ENCODE data around the gene TMEM30A. TPM values are rescaled to one million over a fixed set of nuclear protein-coding genes. Genes with fewer than 3 reads are reported as not detected.

The TMEM30A gene
- total and polyA plus RNA-seq, 11 donors = 21.8 to 86.3 (median 55.9) TPM

DNA sequence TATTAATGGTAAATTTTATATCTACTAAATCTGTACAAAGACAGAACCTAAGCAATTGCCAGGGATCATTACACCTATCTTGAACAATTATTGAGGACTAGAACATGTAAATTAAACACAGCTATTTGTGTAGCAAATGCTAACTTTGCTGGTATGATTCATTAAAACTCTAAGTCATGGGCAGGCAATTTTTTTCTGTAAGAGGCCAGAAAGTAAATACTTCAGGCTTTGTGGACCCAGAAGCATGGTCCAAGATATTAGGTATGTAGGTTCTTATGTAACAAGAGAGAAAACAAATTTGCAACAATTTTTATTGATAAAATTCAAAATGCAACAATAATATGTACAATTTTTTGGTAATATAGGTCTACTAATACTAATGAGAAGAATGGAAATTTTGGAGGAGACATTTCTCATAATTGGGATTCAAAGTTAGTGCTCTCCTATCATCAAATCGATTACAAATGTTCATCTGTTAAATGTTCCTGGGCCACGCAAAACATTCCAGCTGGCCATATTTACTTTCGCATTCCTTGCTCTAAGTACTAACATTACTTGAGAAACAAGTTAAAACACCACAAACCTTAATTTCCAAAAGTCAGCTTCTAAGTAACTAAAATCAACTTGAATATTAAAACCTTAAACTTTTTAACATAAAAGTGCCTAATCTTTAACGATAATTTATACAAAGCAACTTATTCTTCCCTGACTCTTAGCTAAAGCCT lies 4.3 kb downstream of the TMEM30A start:
- H3K4me1 ChIP-seq = peaks cover 10 to 80% (median 54%) of the 10 kb centered on the region in 12 donors
- ATAC-seq = no peak
- H3K27me3 ChIP-seq = no peaks in the 10 kb centered on the region

DNA sequence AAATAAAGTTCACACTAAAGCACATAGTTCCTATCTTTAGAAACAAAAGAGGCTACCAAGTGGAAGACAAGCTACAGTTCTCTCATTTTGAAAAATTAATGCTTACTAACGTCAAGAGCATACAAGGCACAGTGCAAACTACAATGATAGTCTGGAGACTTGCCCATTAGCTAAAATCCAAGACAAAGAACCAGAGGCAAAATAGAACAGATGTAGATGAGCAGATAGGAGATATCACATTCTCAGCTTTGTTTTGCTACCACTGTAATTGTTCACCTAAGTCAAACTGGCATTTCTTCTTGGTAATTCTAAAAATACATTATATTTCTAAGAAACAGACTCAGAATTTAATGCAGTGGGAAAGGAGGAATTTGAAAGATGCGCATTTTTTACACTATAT lies 5.2 kb downstream of the TMEM30A start:
- H3K9me3 ChIP-seq = no peaks in the 10 kb centered on the region
- ATAC-seq (peak in 1 of 4 donors; percentile 27), DNase-seq (no peak)
- no peaks in the 10 kb centered on the region for H3K36me3 ChIP-seq
- no peaks in the 10 kb centered on the region for H3K27me3 ChIP-seq
- WGBS, 4 donors = 46 to 58% (median 54%) methylated on average over 2 of the region's 2 CpGs
- peak overlapping the region in 1 of 12 donors; percentile 18 for H3K27ac ChIP-seq
- H3K4me1 ChIP-seq = peaks cover 10 to 86% (median 55%) of the 10 kb centered on the region in 12 donors
- no peak for TF ChIP-seq POLR2A (IDR thresholded peaks at IDR 0.05)
- TF ChIP-seq, protein P1, sequence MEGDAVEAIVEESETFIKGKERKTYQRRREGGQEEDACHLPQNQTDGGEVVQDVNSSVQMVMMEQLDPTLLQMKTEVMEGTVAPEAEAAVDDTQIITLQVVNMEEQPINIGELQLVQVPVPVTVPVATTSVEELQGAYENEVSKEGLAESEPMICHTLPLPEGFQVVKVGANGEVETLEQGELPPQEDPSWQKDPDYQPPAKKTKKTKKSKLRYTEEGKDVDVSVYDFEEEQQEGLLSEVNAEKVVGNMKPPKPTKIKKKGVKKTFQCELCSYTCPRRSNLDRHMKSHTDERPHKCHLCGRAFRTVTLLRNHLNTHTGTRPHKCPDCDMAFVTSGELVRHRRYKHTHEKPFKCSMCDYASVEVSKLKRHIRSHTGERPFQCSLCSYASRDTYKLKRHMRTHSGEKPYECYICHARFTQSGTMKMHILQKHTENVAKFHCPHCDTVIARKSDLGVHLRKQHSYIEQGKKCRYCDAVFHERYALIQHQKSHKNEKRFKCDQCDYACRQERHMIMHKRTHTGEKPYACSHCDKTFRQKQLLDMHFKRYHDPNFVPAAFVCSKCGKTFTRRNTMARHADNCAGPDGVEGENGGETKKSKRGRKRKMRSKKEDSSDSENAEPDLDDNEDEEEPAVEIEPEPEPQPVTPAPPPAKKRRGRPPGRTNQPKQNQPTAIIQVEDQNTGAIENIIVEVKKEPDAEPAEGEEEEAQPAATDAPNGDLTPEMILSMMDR (IDR thresholded peaks at IDR 0.05) = no peak
- intact Hi-C loops (cut with DNase I) = no loop called here
- no peak overlapping the region for H3K4me3 ChIP-seq

More for the DNA sequence above, 4.3 kb downstream of the TMEM30A start:
- no peak overlapping the region for H3K4me3 ChIP-seq
- intact Hi-C loops (cut with DNase I) = loop anchor here in 1 of 10 donors (5.0 to 10.0 kb wide), 2 partner anchors 222 to 325 kb away; partner anchors contain the start of gene SENP6
- 86 to 92% (median 88%) methylated on average over 4 of the region's 4 CpGs for WGBS, 4 donors
- no peak for TF ChIP-seq POLR2A (IDR thresholded peaks at IDR 0.05)
- TF ChIP-seq, protein P1 (IDR thresholded peaks at IDR 0.05) = no peak
- no peaks in the 10 kb centered on the region for H3K36me3 ChIP-seq
- H3K27ac ChIP-seq = no peak overlapping the region
- no peak for DNase-seq
- no peaks in the 10 kb centered on the region for H3K9me3 ChIP-seq

DNA sequence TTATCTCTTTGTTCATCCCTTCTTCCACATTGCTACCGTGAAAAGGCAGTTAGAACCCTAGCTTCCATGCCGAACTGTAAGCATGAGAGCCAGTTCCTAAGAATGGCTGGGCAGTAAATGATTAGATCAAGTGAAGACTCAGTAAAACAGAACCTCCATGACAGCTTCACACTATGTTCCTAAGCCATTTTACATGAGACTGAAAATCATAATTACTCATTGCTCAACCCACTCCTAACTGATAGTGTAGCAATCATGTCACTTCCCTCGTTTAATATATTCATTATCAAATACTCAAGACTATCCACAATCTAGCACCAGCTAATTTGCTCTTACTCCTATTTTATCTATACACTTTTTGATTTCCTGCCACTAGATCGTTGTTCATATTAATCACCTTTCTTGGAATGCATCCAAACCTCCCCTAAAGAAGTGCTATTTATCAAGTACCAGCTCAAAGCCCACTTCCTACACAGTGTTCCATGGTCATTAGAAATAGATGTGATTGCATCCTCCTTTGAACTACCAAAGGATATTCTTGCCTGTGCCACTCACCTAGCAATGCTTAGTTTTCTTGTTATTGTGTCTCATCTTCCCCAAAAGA lies 6.0 kb downstream of the TMEM30A start:
- ATAC-seq (peak in 1 of 4 donors; percentile 57), DNase-seq (no peak)
- no peak for TF ChIP-seq POLR2A (IDR thresholded peaks at IDR 0.05)
- TF ChIP-seq, protein P1 (IDR thresholded peaks at IDR 0.05) = no peak
- WGBS, 4 donors = 30 to 40% (median 31%) methylated on average over 4 of the region's 4 CpGs
- no peaks in the 10 kb centered on the region for H3K27me3 ChIP-seq
- H3K4me3 ChIP-seq = no peak overlapping the region
- H3K4me1 ChIP-seq = peaks cover 10 to 92% (median 56%) of the 10 kb centered on the region in 12 donors
- intact Hi-C loops (cut with DNase I) = no loop called here
- H3K36me3 ChIP-seq = no peaks in the 10 kb centered on the region
- no peaks in the 10 kb centered on the region for H3K9me3 ChIP-seq
- H3K27ac ChIP-seq = peak overlapping the region in 3 of 12 donors; percentile 12 to 18 (median 14)

DNA sequence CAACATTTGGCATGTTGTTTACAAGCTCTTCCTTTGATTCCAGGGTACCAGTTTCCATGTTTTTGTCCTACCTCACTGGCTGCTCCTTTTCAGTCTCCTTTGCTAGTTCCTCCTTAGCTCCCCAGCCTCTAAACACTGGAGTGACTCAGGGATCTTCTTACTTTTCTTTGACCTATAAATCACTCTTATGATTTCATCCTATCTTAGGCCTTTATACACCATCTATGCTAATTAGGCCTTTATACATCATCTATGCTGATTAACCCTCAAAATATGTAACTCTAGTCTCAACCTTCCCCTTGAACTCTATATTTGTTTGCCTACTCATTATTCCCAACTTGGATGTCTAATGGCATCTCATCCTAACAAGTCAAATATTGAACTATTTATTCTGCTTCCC lies 9.5 kb downstream of the TMEM30A start:
- peaks cover 0 to 81% (median 34%) of the 10 kb centered on the region in 12 donors for H3K4me1 ChIP-seq
- H3K27me3 ChIP-seq = no peaks in the 10 kb centered on the region
- DNase-seq (no peak), ATAC-seq (no peak)
- peaks cover 0 to 5% (median 0%) of the 10 kb centered on the region in 12 donors for H3K9me3 ChIP-seq
- no peak overlapping the region for H3K4me3 ChIP-seq
- intact Hi-C loops (cut with DNase I) = no loop called here
- TF ChIP-seq, protein P1 (IDR thresholded peaks at IDR 0.05) = no peak
- TF ChIP-seq POLR2A (IDR thresholded peaks at IDR 0.05) = no peak
- peaks cover 0 to 8% (median 2%) of the 10 kb centered on the region in 9 donors for H3K36me3 ChIP-seq
- peak overlapping the region in 1 of 12 donors; percentile 13 for H3K27ac ChIP-seq

Measured in heart left ventricle (tissue), 16 donors.